NK-92 (cell line): ENCODE data around the gene FNBP1L.
"Not testable (repeated sequence)": the region's sequence is repeated elsewhere in the genome, so short reads cannot be mapped to it uniquely, and the experiment has no call there.

Source experiments
- DNase-seq: peaks from one replicate; lab custom pipeline; 2025; ENCODE audit not compliant: unreplicated experiment; lab: John Stamatoyannopoulos, UW

Gene FNBP1L

GRCh38 chr1:93591291-93591675, 143.4 kb downstream of the FNBP1L start:
- not testable (repeated sequence) for DNase-seq

- no peak for DNase-seq
These were observed 144.0 kb downstream of the FNBP1L start for GRCh38 chr1:93591676-93592550.

- DNase-seq = no peak
These were observed 144.6 kb downstream of the FNBP1L start for GRCh38 chr1:93592551-93592949.

- DNase-seq = no peak
These were observed 146.1 kb downstream of the FNBP1L start for GRCh38 chr1:93593854-93594602.

GRCh38 chr1:93594603-93594880, 146.6 kb downstream of the FNBP1L start:
- DNase-seq = no peak

- no peak for DNase-seq
These were observed 147.3 kb downstream of the FNBP1L start for GRCh38 chr1:93595266-93595665.

- DNase-seq = no peak
These were observed 147.8 kb downstream of the FNBP1L start for GRCh38 chr1:93595743-93596142.

- DNase-seq = no peak
These were observed 148.6 kb downstream of the FNBP1L start for GRCh38 chr1:93596329-93597089.

GRCh38 chr1:93597709-93598108, 149.8 kb downstream of the FNBP1L start:
- no peak for DNase-seq

- DNase-seq = no peak
These were observed 150.5 kb downstream of the FNBP1L start for GRCh38 chr1:93598396-93598795.

- no peak for DNase-seq
These were observed 151.0 kb downstream of the FNBP1L start for GRCh38 chr1:93598861-93599439.

GRCh38 chr1:93599479-93599878, 151.6 kb downstream of the FNBP1L start:
- DNase-seq = no peak

- DNase-seq = no peak
These were observed 152.7 kb downstream of the FNBP1L start for GRCh38 chr1:93600663-93601062.

GRCh38 chr1:93601686-93602085, 153.8 kb downstream of the FNBP1L start:
- no peak for DNase-seq

- no peak for DNase-seq
These were observed 154.2 kb downstream of the FNBP1L start for GRCh38 chr1:93602101-93602500.

- no peak for DNase-seq
These were observed 155.2 kb downstream of the FNBP1L start for GRCh38 chr1:93603106-93603505.

- DNase-seq = no peak
These were observed 155.7 kb downstream of the FNBP1L start for GRCh38 chr1:93603601-93604000.
